ENCODE results near the gene LRSAM1.

GRCh38 chr9:127444921-127445850 lies 6.1 kb upstream of the LRSAM1 start:
- TF ChIP-seq, protein P1, sequence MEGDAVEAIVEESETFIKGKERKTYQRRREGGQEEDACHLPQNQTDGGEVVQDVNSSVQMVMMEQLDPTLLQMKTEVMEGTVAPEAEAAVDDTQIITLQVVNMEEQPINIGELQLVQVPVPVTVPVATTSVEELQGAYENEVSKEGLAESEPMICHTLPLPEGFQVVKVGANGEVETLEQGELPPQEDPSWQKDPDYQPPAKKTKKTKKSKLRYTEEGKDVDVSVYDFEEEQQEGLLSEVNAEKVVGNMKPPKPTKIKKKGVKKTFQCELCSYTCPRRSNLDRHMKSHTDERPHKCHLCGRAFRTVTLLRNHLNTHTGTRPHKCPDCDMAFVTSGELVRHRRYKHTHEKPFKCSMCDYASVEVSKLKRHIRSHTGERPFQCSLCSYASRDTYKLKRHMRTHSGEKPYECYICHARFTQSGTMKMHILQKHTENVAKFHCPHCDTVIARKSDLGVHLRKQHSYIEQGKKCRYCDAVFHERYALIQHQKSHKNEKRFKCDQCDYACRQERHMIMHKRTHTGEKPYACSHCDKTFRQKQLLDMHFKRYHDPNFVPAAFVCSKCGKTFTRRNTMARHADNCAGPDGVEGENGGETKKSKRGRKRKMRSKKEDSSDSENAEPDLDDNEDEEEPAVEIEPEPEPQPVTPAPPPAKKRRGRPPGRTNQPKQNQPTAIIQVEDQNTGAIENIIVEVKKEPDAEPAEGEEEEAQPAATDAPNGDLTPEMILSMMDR (optimal IDR thresholded peaks at IDR 0.05 in 1 of 3, IDR thresholded peaks at IDR 0.05 in 1 of 3, conservative IDR thresholded peaks at IDR 0.05 in 1 of 3; ENCODE audit: extremely low read depth in 1 of 3, insufficient read depth in 2 of 3, low read length in 3 of 3): no peak
- no peak for TF ChIP-seq EZH2 (IDR thresholded peaks at IDR 0.05; ENCODE audit: low read length)
